Measurements from ENCODE around the gene CCDC110. TPM values are rescaled to one million over a fixed set of nuclear protein-coding genes. Genes with fewer than 3 reads are reported as not detected.

Gene CCDC110
- total and polyA plus RNA-seq, 9 of the 15 experiments (the other 6 are each of a cell fraction or from before 2014, with no cell fraction given): 0.04 to 0.35 (median 0.07) TPM; not detected in 4

DNA sequence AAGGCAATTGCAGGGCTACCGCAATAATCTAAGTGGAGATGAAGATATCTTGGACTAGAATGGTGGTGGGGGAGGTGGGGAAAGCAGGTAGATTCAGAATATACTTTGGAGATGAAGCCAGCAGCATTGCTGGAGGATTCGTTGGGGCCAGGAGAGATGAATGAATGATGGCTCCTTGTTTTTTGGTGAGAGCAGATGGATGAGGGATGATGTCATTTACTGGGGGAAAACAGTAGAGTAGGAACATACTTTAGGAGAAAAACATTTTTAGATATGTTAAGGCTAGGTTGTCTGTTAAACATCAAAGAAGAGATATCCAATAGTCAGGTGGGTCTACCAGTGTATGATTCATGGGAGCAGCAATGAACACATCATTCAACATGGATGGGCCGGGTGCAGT lies 5.8 kb downstream of the CCDC110 start:
- no peak for DNase-seq (ENCODE audit: extremely low read depth in 1 of 4, low spot score in 3 of 4)
- ChIA-PET CTCF (ENCODE audit: low intra/inter-chr PET ratio) (no interaction called here), POLR2A (no interaction called here)
- no peak for ATAC-seq
- Histone ChIP-seq H3K4me2 (ENCODE audit: insufficient read depth, low read length) (no peak overlapping the region), H3K4me3 (no peak overlapping the region), H3K4me1 (replicated peaks in 1 of 2; ENCODE audit: control insufficient read depth in 2 of 2, insufficient read depth in 2 of 2, low read length in 2 of 2) (peaks cover 3 to 4% of the 10 kb centered on the region in 2 experiments), H2AFZ (ENCODE audit: low read depth, low read length) (no peak overlapping the region), H3K79me2 (ENCODE audit: control insufficient read depth, insufficient read depth, low read length) (no peaks in the 10 kb centered on the region), H3K27ac (ENCODE audit: extremely low read depth, low read depth, low read length) (no peak overlapping the region), H4K20me1 (replicated peaks; ENCODE audit: control insufficient read depth, insufficient read depth, low read length) (no peaks in the 10 kb centered on the region), H3K9me1 (ENCODE audit: control insufficient read depth, insufficient read depth, low read length) (no peaks in the 10 kb centered on the region), H3K9ac (ENCODE audit: insufficient read depth in 1 of 2, low read depth in 2 of 2, low read length in 2 of 2) (no peak overlapping the region), H3K9me3 (replicated peaks; ENCODE audit: control insufficient read depth, insufficient read depth, low read depth, low read length) (peaks cover 2% of the 10 kb centered on the region; the same call in 1 of the 2 replicates), H3K36me3 (ENCODE audit: control insufficient read depth, insufficient read depth, low read length) (no peaks in the 10 kb centered on the region), H3K27me3 (ENCODE audit: control insufficient read depth in 2 of 2, insufficient read depth in 2 of 2, low read length in 2 of 2) (peaks cover 50 to 60% of the 10 kb centered on the region in 2 experiments)
- BruUV-seq (replicated peaks): no TSS peak
- in situ Hi-C loops (cut with MboI) (no loop called here), intact Hi-C loops (cut with micrococcal nuclease) (no loop called here)
- no peak for FAIRE-seq
- 4% methylated on average over 3 of the region's 3 CpGs for WGBS (ENCODE audit: insufficient coverage, low coverage, missing lambda C conversion rate)
- TF ChIP-seq DACH1 (IDR thresholded peaks at IDR 0.05; ENCODE audit: partially characterized antibody): no peak
- TF ChIP-seq FOS (IDR thresholded peaks at IDR 0.05; ENCODE audit: extremely low read depth, insufficient read length): no peak

DNA sequence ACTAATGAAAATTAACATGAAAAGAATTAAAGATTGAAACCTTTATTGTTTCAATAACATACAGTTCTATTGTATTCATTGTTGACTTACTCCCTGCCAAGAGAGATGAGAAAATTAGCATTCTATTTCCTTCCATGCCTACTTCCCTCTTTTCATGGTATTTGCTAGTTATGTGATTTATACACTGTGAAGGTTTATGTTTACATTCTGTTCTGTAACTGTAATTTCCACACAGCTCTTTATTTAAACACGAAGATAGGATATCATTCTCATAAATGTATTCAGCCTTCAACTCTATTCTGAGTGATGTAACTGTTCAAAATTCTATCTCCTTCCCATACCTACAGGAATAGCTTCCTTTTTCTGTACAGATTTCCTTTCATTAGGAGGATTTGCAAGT lies 6.6 kb downstream of the CCDC110 start:
- in situ Hi-C loops (cut with MboI): no loop called here
- TF ChIP-seq CBX2 (IDR thresholded peaks at IDR 0.05; ENCODE audit: insufficient read depth, low read length, poor library complexity, severe bottlenecking) (no peak), GABPA (tag; conservative IDR thresholded peaks at IDR 0.05; ENCODE audit: low read depth) (no peak), ZNF134 (CRISPR knock-in tag; conservative IDR thresholded peaks at IDR 0.05) (no peak), PTTG1 (tag; IDR thresholded peaks at IDR 0.05; ENCODE audit: low read depth) (no peak), PHF20 (IDR thresholded peaks at IDR 0.05; ENCODE audit: partially characterized antibody) (no peak), POLR3A (IDR thresholded peaks at IDR 0.05; ENCODE audit: borderline replicate concordance, extremely low read depth, insufficient read depth, insufficient read length) (no peak), HDAC2 (IDR thresholded peaks at IDR 0.05) (no peak)
- TF ChIP-seq, protein P1, sequence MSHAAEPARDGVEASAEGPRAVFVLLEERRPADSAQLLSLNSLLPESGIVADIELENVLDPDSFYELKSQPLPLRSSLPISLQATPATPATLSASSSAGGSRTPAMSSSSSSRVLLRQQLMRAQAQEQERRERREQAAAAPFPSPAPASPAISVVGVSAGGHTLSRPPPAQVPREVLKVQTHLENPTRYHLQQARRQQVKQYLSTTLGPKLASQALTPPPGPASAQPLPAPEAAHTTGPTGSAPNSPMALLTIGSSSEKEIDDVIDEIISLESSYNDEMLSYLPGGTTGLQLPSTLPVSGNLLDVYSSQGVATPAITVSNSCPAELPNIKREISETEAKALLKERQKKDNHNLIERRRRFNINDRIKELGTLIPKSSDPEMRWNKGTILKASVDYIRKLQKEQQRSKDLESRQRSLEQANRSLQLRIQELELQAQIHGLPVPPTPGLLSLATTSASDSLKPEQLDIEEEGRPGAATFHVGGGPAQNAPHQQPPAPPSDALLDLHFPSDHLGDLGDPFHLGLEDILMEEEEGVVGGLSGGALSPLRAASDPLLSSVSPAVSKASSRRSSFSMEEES (CRISPR knock-in tag; IDR thresholded peaks at IDR 0.05): no peak
- TF ChIP-seq, protein P2, sequence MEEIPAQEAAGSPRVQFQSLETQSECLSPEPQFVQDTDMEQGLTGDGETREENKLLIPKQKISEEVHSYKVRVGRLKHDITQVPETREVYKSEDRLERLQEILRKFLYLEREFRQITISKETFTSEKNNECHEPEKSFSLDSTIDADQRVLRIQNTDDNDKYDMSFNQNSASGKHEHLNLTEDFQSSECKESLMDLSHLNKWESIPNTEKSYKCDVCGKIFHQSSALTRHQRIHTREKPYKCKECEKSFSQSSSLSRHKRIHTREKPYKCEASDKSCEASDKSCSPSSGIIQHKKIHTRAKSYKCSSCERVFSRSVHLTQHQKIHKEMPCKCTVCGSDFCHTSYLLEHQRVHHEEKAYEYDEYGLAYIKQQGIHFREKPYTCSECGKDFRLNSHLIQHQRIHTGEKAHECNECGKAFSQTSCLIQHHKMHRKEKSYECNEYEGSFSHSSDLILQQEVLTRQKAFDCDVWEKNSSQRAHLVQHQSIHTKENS (CRISPR knock-in tag; IDR thresholded peaks at IDR 0.05): no peak
- TF ChIP-seq, protein P3, sequence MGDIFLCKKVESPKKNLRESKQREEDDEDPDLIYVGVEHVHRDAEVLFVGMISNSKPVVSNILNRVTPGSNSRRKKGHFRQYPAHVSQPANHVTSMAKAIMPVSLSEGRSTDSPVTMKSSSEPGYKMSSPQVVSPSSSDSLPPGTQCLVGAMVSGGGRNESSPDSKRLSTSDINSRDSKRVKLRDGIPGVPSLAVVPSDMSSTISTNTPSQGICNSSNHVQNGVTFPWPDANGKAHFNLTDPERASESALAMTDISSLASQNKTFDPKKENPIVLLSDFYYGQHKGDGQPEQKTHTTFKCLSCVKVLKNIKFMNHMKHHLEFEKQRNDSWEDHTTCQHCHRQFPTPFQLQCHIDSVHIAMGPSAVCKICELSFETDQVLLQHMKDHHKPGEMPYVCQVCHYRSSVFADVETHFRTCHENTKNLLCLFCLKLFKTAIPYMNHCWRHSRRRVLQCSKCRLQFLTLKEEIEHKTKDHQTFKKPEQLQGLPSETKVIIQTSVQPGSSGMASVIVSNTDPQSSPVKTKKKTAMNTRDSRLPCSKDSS (IDR thresholded peaks at IDR 0.05; ENCODE audit: low read depth, partially characterized antibody): no peak

More for the DNA sequence above, 6.6 kb downstream of the CCDC110 start:
- FAIRE-seq (no peak), DNase-seq (ENCODE audit: extremely low read depth in 1 of 4, low spot score in 3 of 4) (no peak), ATAC-seq (no peak)
- no peaks in the 10 kb centered on the region; a peak in 1 of 5 replicates for H3K4me1 ChIP-seq (replicated peaks in 1 of 2; ENCODE audit: control insufficient read depth in 2 of 2, insufficient read depth in 2 of 2, low read length in 2 of 2)
- no peaks in the 10 kb centered on the region for H4K20me1 ChIP-seq (replicated peaks; ENCODE audit: control insufficient read depth, insufficient read depth, low read length)
- POLR2A ChIA-PET: interaction anchor here (1.3 kb wide), 1 partner anchor 322 kb away, joined by 4 read pairs; the partner anchor contains the start of gene SLC25A4
- peaks cover 2% of the 10 kb centered on the region; the same call in 1 of the 2 replicates for H3K9me3 ChIP-seq (replicated peaks; ENCODE audit: control insufficient read depth, insufficient read depth, low read depth, low read length)
- peaks cover 55 to 60% of the 10 kb centered on the region in 2 experiments for H3K27me3 ChIP-seq (ENCODE audit: control insufficient read depth in 2 of 2, insufficient read depth in 2 of 2, low read length in 2 of 2)
- intact Hi-C loops (cut with micrococcal nuclease): loop anchor here (5.0 kb wide), 1 partner anchor 572 kb away; no protein-coding TSS in a partner anchor
- H3K9me1 ChIP-seq (ENCODE audit: control insufficient read depth, insufficient read depth, low read length): no peaks in the 10 kb centered on the region
- H3K9ac ChIP-seq (ENCODE audit: insufficient read depth in 1 of 2, low read depth in 2 of 2, low read length in 2 of 2): no peak overlapping the region
- no peaks in the 10 kb centered on the region for H3K36me3 ChIP-seq (ENCODE audit: control insufficient read depth, insufficient read depth, low read length)
- no peak overlapping the region for H3K4me2 ChIP-seq (ENCODE audit: insufficient read depth, low read length)
- H2AFZ ChIP-seq (ENCODE audit: low read depth, low read length): no peak overlapping the region
- no peaks in the 10 kb centered on the region for H3K79me2 ChIP-seq (ENCODE audit: control insufficient read depth, insufficient read depth, low read length)
- 0% methylated on average over 1 of the region's 1 CpG for WGBS (ENCODE audit: insufficient coverage, low coverage, missing lambda C conversion rate)
- CTCF ChIA-PET (ENCODE audit: low intra/inter-chr PET ratio): no interaction called here
- H3K4me3 ChIP-seq: no peak overlapping the region
- no peak overlapping the region for H3K27ac ChIP-seq (ENCODE audit: extremely low read depth, low read depth, low read length)
- BruUV-seq (replicated peaks): no TSS peak

Data from K562 (cell line).